GM20000 (cell line): ENCODE results near the gene BCAN.

Experiments used
- DNase-seq: peaks from one replicate; pipeline ENCODE4 v3.0.0; 2012; ENCODE audit warnings: low spot score
- CTCF ChIP-seq: IDR thresholded peaks from 2 replicates; pipeline ENCODE4 v1.5.1; 2012; ENCODE audit warnings: mild to moderate bottlenecking, control low read depth; ENCODE audit errors: extremely low read depth, missing control alignments

Gene BCAN

GRCh38 chr1:156663178-156663577, 21.3 kb downstream of the BCAN start:
- TF ChIP-seq CTCF = no peak
- DNase-seq = no peak

- no peak for TF ChIP-seq CTCF
- DNase-seq = no peak
Observed at GRCh38 chr1:156664046-156664766, 22.3 kb downstream of the BCAN start.

- peak; percentile 79 for DNase-seq
- no peak for TF ChIP-seq CTCF
Observed at GRCh38 chr1:156664767-156665411, 23.0 kb downstream of the BCAN start.

- TF ChIP-seq CTCF = no peak
- no peak for DNase-seq
Observed at GRCh38 chr1:156665539-156665938, 23.6 kb downstream of the BCAN start.

GRCh38 chr1:156666862-156667609, 25.1 kb downstream of the BCAN start:
- DNase-seq = no peak
- no peak for TF ChIP-seq CTCF

DNA sequence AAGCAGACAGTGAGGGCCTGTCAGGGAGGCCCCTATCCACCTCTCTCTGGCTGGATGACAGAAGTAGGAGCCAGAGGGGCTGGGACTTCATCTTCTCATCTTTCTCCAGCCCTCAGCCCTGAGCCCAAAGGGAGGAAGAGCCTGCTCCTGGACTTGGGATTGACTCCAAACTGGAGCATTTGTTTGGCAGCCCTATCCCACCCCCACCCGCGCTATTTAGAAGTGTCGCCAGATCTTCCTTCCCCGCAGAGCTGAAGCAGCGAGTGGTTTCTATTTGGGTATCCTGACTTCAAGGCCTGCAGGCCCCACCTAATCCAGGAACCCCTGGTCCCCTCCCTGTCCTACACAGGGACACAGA, 25.7 kb downstream of the BCAN start:
- DNase-seq = no peak
- no peak for TF ChIP-seq CTCF
